ENCODE data around the gene RPL39L.

- TF ChIP-seq CTCF (IDR thresholded peaks at IDR 0.05) (peak; percentile 56 to 62 (median 58)), POLR2AphosphoS5 (IDR thresholded peaks at IDR 0.05; ENCODE audit: insufficient read depth in 1 of 2, low read depth in 1 of 2) (no peak), POLR2A (IDR thresholded peaks at IDR 0.05) (no peak)
Measured at GRCh38 chr3:187165144-187165543, 25.8 kb upstream of the RPL39L start.
